ENCODE data around the gene CAMTA1.
A peak's percentile ranks its signal among the peaks of the same experiment; 100 is the strongest.

CAMTA1 gene

GRCh38 chr1:7717748-7718368, 932.6 kb downstream of the CAMTA1 start:
- TF ChIP-seq JUND (IDR thresholded peaks at IDR 0.05; ENCODE audit: low read depth): no peak
- in situ Hi-C loops (cut with HindIII; ENCODE audit: low pct_unique_long_range_greater_than_20kb, low sequenced_read_pairs): no loop called here
- peak in 1 of 2 experiments; percentile 24 for DNase-seq (ENCODE audit: low read depth in 1 of 2, low spot score in 1 of 2)

- in situ Hi-C loops (cut with HindIII; ENCODE audit: low pct_unique_long_range_greater_than_20kb, low sequenced_read_pairs): no loop called here
- DNase-seq (ENCODE audit: low read depth in 1 of 2, low spot score in 1 of 2): no peak
- no peak for TF ChIP-seq JUND (IDR thresholded peaks at IDR 0.05; ENCODE audit: low read depth)
These were observed 934.3 kb downstream of the CAMTA1 start for GRCh38 chr1:7719468-7720094.

- in situ Hi-C loops (cut with HindIII; ENCODE audit: low pct_unique_long_range_greater_than_20kb, low sequenced_read_pairs): no loop called here
- TF ChIP-seq JUND (IDR thresholded peaks at IDR 0.05; ENCODE audit: low read depth): no peak
- no peak for DNase-seq (ENCODE audit: low read depth in 1 of 2, low spot score in 1 of 2)
These were observed 936.9 kb downstream of the CAMTA1 start for GRCh38 chr1:7721940-7722669.

GRCh38 chr1:7722670-7723012, 937.4 kb downstream of the CAMTA1 start:
- in situ Hi-C loops (cut with HindIII; ENCODE audit: low pct_unique_long_range_greater_than_20kb, low sequenced_read_pairs): no loop called here
- no peak for TF ChIP-seq JUND (IDR thresholded peaks at IDR 0.05; ENCODE audit: low read depth)
- no peak for DNase-seq (ENCODE audit: low read depth in 1 of 2, low spot score in 1 of 2)

- in situ Hi-C loops (cut with HindIII; ENCODE audit: low pct_unique_long_range_greater_than_20kb, low sequenced_read_pairs): no loop called here
- TF ChIP-seq JUND (IDR thresholded peaks at IDR 0.05; ENCODE audit: low read depth): no peak
- DNase-seq (ENCODE audit: low read depth in 1 of 2, low spot score in 1 of 2): no peak
These were observed 941.4 kb downstream of the CAMTA1 start for GRCh38 chr1:7726623-7727022.

DNA sequence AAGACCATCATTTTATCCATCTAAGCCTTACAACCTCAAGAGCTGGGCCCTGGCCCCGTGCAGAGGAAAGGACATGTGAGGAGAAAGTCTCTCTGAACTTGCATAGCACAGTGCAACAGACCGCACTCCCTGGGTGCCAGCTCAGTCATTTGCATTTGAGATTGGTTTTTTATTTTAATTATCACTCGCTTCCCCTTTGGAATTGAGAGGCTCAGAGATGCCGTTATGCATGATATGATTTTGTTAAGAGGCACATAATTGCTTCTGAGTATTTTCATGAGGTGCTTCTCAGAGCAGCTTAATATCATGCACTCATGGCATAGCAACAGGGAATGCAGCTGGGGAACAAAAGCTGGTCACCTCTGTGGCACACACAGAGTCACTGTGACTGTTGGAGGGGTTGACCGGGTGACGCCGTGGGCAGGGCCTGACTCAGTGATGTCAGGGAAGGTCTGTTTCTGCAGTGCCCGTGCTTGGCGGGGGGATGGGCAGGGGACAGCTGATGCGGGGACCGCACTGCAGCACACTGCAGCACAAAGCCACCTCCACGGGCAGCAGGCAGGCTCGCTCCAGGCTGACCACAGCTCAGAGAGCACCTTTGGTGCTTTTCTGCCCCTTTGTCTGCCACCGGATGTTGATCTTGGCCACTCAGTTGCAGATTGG, 942.7 kb downstream of the CAMTA1 start:
- in situ Hi-C loops (cut with HindIII; ENCODE audit: low pct_unique_long_range_greater_than_20kb, low sequenced_read_pairs): no loop called here
- TF ChIP-seq JUND (IDR thresholded peaks at IDR 0.05; ENCODE audit: low read depth): no peak
- no peak for DNase-seq (ENCODE audit: low read depth in 1 of 2, low spot score in 1 of 2)

- TF ChIP-seq JUND (IDR thresholded peaks at IDR 0.05; ENCODE audit: low read depth): no peak
- no peak for DNase-seq (ENCODE audit: low read depth in 1 of 2, low spot score in 1 of 2)
- in situ Hi-C loops (cut with HindIII; ENCODE audit: low pct_unique_long_range_greater_than_20kb, low sequenced_read_pairs): no loop called here
These were observed 944.5 kb downstream of the CAMTA1 start for GRCh38 chr1:7729761-7730160.

- DNase-seq (ENCODE audit: low read depth in 1 of 2, low spot score in 1 of 2): no peak
- in situ Hi-C loops (cut with HindIII; ENCODE audit: low pct_unique_long_range_greater_than_20kb, low sequenced_read_pairs): no loop called here
- TF ChIP-seq JUND (IDR thresholded peaks at IDR 0.05; ENCODE audit: low read depth): no peak
These were observed 947.1 kb downstream of the CAMTA1 start for GRCh38 chr1:7732331-7732730.

DNA sequence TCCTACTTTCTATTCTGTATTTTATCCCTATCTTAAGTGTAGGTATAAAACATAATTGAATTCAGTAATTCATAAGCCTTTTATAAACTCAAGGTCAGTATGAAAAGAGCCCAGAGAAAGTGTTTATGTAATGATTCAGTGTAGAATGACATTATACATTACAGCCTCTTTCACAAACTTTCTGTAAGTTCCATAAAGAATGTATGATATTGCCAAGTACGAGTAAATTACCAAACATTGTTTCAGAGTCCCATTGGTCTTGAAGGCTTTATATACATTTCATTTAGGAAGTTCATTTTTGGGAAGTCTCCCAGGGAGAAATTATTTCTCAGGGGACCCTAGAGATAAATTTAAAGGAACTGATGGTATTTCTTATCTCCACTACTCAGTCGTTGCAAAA, 948.0 kb downstream of the CAMTA1 start:
- DNase-seq (ENCODE audit: low read depth in 1 of 2, low spot score in 1 of 2): no peak
- no peak for TF ChIP-seq JUND (IDR thresholded peaks at IDR 0.05; ENCODE audit: low read depth)
- in situ Hi-C loops (cut with HindIII; ENCODE audit: low pct_unique_long_range_greater_than_20kb, low sequenced_read_pairs): no loop called here

DNA sequence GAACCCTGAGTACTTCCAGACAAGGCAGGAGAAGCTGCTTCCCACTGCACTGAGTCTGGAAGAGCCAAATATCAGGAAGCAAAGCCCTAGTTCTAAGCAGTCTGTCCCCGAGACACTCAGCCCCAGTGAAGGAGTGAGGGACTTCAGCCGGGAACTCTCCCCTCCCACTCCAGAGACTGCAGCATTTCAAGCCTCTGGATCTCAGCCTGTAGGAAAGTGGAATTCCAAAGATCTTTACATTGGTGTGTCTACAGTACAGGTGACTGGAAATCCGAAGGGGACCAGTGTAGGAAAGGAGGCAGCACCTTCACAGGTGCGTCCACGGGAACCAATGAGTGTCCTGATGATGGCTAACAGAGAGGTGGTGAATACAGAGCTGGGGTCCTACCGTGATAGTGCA, 952.8 kb downstream of the CAMTA1 start:
- TF ChIP-seq JUND (IDR thresholded peaks at IDR 0.05; ENCODE audit: low read depth): no peak
- in situ Hi-C loops (cut with HindIII; ENCODE audit: low pct_unique_long_range_greater_than_20kb, low sequenced_read_pairs): no loop called here
- no peak for DNase-seq (ENCODE audit: low read depth in 1 of 2, low spot score in 1 of 2)

GRCh38 chr1:7743346-7743745, 958.1 kb downstream of the CAMTA1 start:
- no peak for TF ChIP-seq JUND (IDR thresholded peaks at IDR 0.05; ENCODE audit: low read depth)
- in situ Hi-C loops (cut with HindIII; ENCODE audit: low pct_unique_long_range_greater_than_20kb, low sequenced_read_pairs): no loop called here
- no peak for DNase-seq (ENCODE audit: low read depth in 1 of 2, low spot score in 1 of 2)

GRCh38 chr1:7744882-7745281, 959.6 kb downstream of the CAMTA1 start:
- in situ Hi-C loops (cut with HindIII; ENCODE audit: low pct_unique_long_range_greater_than_20kb, low sequenced_read_pairs): no loop called here
- DNase-seq (ENCODE audit: low read depth in 1 of 2, low spot score in 1 of 2): no peak
- no peak for TF ChIP-seq JUND (IDR thresholded peaks at IDR 0.05; ENCODE audit: low read depth)

DNA sequence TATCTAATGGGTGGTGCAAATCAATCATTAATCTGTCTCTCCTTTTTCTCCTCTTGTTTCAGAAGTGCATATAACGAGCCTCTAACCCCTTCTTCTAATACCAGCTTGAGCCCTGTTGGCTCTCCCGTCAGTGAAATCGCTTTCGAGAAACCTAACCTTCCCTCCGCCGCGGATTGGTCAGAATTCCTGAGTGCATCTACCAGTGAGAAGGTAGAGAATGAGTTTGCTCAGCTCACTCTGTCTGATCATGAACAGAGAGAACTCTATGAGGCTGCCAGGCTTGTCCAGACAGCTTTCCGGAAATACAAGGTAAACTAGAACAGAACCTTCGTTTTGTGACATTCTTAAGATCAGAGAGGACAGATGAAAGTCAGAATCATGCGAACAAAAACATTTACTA, 960.5 kb downstream of the CAMTA1 start:
- in situ Hi-C loops (cut with HindIII; ENCODE audit: low pct_unique_long_range_greater_than_20kb, low sequenced_read_pairs): no loop called here
- peak; percentile 47 to 88 for DNase-seq (ENCODE audit: low read depth in 1 of 2, low spot score in 1 of 2)
- TF ChIP-seq JUND (IDR thresholded peaks at IDR 0.05; ENCODE audit: low read depth): no peak
